Neural crest cell (in vitro differentiated cells): ENCODE data around the gene LRRC56. TPM values are rescaled to one million over a fixed set of nuclear protein-coding genes. Genes with fewer than 3 reads are reported as not detected.

Experiments
- DNase-seq: peaks from one replicate; pipeline ENCODE4 v3.0.0; 2021; ENCODE audit warnings: low read depth, mixed read lengths, low spot score
- H3K27ac Mint-ChIP-seq: one replicate; pipeline ENCODE4 v1.8.0; 2021; ENCODE audit warnings: mild to moderate bottlenecking, mixed read lengths; ENCODE audit not compliant: unreplicated experiment
- H3K27me3 Mint-ChIP-seq: 2 replicates; pipeline ENCODE4 v1.8.0; 2021; ENCODE audit warnings: low read depth, mild to moderate bottlenecking, mixed read lengths
- H3K36me3 Mint-ChIP-seq: 2 replicates; pipeline ENCODE4 v1.8.0; 2021; ENCODE audit warnings: low read depth, mild to moderate bottlenecking, mixed read lengths
- H3K4me1 Mint-ChIP-seq: 2 replicates; pipeline ENCODE4 v1.8.0; 2021; ENCODE audit warnings: mixed read lengths
- H3K4me3 Mint-ChIP-seq: one replicate; pipeline ENCODE4 v1.8.0; 2021; ENCODE audit warnings: mild to moderate bottlenecking, mixed read lengths
- H3K9me3 Mint-ChIP-seq: 2 replicates; pipeline ENCODE4 v1.8.0; 2021; ENCODE audit warnings: mixed read lengths
- CTCF ChIP-seq: fragments of 200-600 bp; sonication (generic); conservative IDR thresholded peaks from 2 replicates; pipeline ENCODE4 v1.5.0; 2021; ENCODE audit warnings: antibody characterized with exemption, mild to moderate bottlenecking
- total RNA-seq: library from RNA; stranded (reverse); gene quantifications from 2 replicates; pipeline ENCODE4 v1.2.1, GENCODE V29; 2021

LRRC56 gene
- total RNA-seq, 1 donor from 2014 or later, result 2.1 TPM

DNA sequence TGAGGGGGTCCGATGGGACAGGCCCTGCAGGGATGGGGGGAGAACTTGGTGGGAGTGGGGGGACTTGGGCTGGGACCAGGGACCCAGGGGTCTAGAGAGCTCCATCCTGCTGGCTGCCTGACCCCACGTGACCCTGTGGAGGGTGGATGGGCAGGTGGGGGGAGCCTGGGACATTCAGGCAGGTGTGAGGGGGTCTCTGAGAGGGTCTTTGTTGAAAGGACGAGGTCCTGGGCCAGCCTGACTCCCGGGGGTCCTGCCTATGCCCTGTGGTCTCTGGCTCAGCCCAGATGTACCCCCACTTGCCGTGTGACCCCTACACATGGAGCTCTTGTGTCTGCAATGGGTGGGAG lies 7.5 kb downstream of the LRRC56 start:
- Mint-ChIP-seq H3K4me3 (no peak overlapping the region), H3K9me3 (no peaks in the 10 kb centered on the region), H3K4me1 (no peaks in the 10 kb centered on the region), H3K27me3 (peaks cover 3% of the 10 kb centered on the region), H3K36me3 (no peaks in the 10 kb centered on the region), H3K27ac (no peak overlapping the region)
- TF ChIP-seq CTCF, result no peak
- DNase-seq, result no peak

GRCh38 chr11:545171-545570 lies 7.8 kb downstream of the LRRC56 start:
- Mint-ChIP-seq H3K27ac (peak overlapping the region; percentile 27), H3K27me3 (peaks cover 3% of the 10 kb centered on the region), H3K4me3 (no peak overlapping the region), H3K9me3 (no peaks in the 10 kb centered on the region), H3K4me1 (no peaks in the 10 kb centered on the region), H3K36me3 (no peaks in the 10 kb centered on the region)
- no peak for DNase-seq
- TF ChIP-seq CTCF, result no peak

- Mint-ChIP-seq H3K27ac (no peak overlapping the region), H3K9me3 (no peaks in the 10 kb centered on the region), H3K36me3 (no peaks in the 10 kb centered on the region), H3K4me1 (no peaks in the 10 kb centered on the region), H3K27me3 (peaks cover 7% of the 10 kb centered on the region), H3K4me3 (no peak overlapping the region)
- DNase-seq, result no peak
- TF ChIP-seq CTCF, result no peak
Measured at GRCh38 chr11:548700-549603, 11.6 kb downstream of the LRRC56 start.

DNA sequence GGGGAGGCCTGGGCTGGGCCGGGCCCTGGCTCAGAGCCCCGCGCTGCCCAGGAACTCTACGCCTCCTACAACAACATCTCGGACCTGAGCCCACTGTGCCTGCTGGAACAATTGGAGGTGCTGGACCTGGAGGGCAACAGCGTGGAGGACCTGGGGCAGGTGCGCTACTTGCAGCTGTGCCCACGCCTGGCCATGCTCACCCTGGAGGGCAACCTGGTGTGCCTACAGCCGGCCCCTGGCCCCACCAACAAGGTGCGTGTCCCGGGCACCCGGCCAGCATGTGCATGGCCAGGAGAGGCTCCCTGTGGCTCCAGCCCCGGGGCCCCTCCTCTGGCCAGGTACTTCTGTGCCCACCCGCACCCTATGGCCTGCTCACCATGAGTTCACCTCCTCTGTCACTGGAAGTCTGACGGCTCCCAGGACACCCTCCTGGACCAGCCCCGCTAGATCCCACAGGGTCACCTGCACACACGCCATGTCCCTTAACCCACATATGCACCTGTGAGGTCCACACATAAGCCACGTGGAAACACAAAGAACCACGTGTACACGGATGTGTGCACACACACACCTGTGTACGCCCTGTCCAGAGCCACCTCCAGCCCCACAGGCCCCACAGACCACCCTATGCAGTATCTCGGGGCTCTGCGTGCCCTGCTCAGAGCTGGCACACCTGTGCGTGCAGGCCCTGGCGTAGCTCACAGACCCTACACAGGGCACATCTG lies 12.9 kb downstream of the LRRC56 start:
- TF ChIP-seq CTCF, result no peak
- H3K9me3 Mint-ChIP-seq, result no peaks in the 10 kb centered on the region
- no peak overlapping the region for H3K27ac Mint-ChIP-seq
- peaks cover 11% of the 10 kb centered on the region for H3K27me3 Mint-ChIP-seq
- no peak overlapping the region for H3K4me3 Mint-ChIP-seq
- H3K4me1 Mint-ChIP-seq, result no peaks in the 10 kb centered on the region
- H3K36me3 Mint-ChIP-seq, result no peaks in the 10 kb centered on the region
- DNase-seq, result no peak

DNA sequence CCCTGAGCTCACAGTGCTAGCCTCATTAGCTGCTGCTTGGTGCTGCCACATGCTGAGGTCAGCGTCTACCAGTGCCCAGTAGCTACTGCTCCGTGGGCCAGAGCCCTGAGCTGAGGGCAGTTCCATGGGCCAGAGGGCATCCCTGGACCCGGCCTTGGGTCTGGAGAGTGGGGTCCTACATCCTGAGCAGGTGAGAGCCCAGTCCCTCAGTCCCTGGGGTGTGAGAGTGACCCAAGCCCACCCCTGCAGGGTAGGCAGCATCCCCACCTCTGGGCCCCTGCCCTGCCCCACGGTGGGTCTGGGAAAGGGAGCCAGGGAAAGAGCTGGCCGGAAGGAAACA lies 13.4 kb downstream of the LRRC56 start:
- H3K4me3 Mint-ChIP-seq, result no peak overlapping the region
- peaks cover 12% of the 10 kb centered on the region for H3K27me3 Mint-ChIP-seq
- no peaks in the 10 kb centered on the region for H3K36me3 Mint-ChIP-seq
- H3K27ac Mint-ChIP-seq, result no peak overlapping the region
- no peaks in the 10 kb centered on the region for H3K9me3 Mint-ChIP-seq
- DNase-seq, result no peak
- TF ChIP-seq CTCF, result no peak
- no peaks in the 10 kb centered on the region for H3K4me1 Mint-ChIP-seq
